Stimulated activated CD4-positive, alpha-beta T cell treated with anti-CD3 and anti-CD28 coated beads, TNF-alpha, amount 100 ng/mL, for 24 hours (primary cell): ENCODE measurements around the gene BAIAP2.

Experiments
- DNase-seq, 3 experiments: peaks; one replicate each; pipeline ENCODE4 v3.0.0-alpha.2; 2020; ENCODE audit warnings: low read depth in 3 of 3

The BAIAP2 gene

GRCh38 chr17:81159611-81160265 is 124.8 kb downstream of the BAIAP2 start:
- DNase-seq = no peak

GRCh38 chr17:81160306-81160705 is 125.4 kb downstream of the BAIAP2 start:
- DNase-seq = no peak

- no peak for DNase-seq
Observed at GRCh38 chr17:81160747-81161453, 125.9 kb downstream of the BAIAP2 start.

- no peak for DNase-seq
Observed at GRCh38 chr17:81161536-81161935, 126.6 kb downstream of the BAIAP2 start.

- no peak for DNase-seq
Observed at GRCh38 chr17:81161972-81162371, 127.0 kb downstream of the BAIAP2 start.

GRCh38 chr17:81162491-81162890 is 127.5 kb downstream of the BAIAP2 start:
- no peak for DNase-seq

- DNase-seq = no peak
Observed at GRCh38 chr17:81163051-81163695, 128.2 kb downstream of the BAIAP2 start.

- no peak for DNase-seq
Observed at GRCh38 chr17:81163703-81164370, 128.9 kb downstream of the BAIAP2 start.

- no peak for DNase-seq
Observed at GRCh38 chr17:81164371-81165245, 129.7 kb downstream of the BAIAP2 start.

GRCh38 chr17:81165246-81166032 is 130.5 kb downstream of the BAIAP2 start, which contains the start of gene PVALEF:
Gene PVALEF (plus strand): TSS chr17:81165507. CDS start chr17:81181227, 15,720 bp downstream.
- DNase-seq = no peak

- DNase-seq = no peak
Observed at GRCh38 chr17:81166033-81166492, 131.1 kb downstream of the BAIAP2 start, which contains the start of gene AATK. Gene AATK (minus strand): TSS chr17:81166221. CDS start chr17:81165992, 229 bp downstream.
